H9 (cell line): ENCODE results near the gene SDHB. TPM values are rescaled to one million over a fixed set of nuclear protein-coding genes. Genes with fewer than 3 reads are reported as not detected.

Source experiments
- DNase-seq: peaks from one replicate; pipeline ENCODE4 v3.0.0-alpha.2; 2017
- H2AFZ ChIP-seq: one replicate; pipeline ENCODE4 v1.6.1; 2013; ENCODE audit warnings: mild to moderate bottlenecking, low read length, control low read depth, moderate library complexity
- H2AK5ac ChIP-seq: 2 replicates; pipeline ENCODE4 v1.6.1; 2013; ENCODE audit warnings: low read length, control low read depth, mixed read lengths; ENCODE audit not compliant: insufficient read length
- H2BK120ac ChIP-seq: one replicate; pipeline ENCODE4 v1.6.1; 2013; ENCODE audit warnings: low read depth, mild to moderate bottlenecking, low read length, control low read depth, inconsistent platforms; ENCODE audit not compliant: poor library complexity, severe bottlenecking
- H2BK12ac ChIP-seq: 2 replicates; pipeline ENCODE4 v1.6.1; 2013; ENCODE audit warnings: low read length, control low read depth, mixed read lengths, low read depth; ENCODE audit not compliant: insufficient read length
- H2BK15ac ChIP-seq: 2 replicates; pipeline ENCODE4 v1.6.1; 2013; ENCODE audit warnings: low read depth, low read length, control low read depth
- H2BK20ac ChIP-seq: one replicate; pipeline ENCODE4 v1.6.1; 2013; ENCODE audit warnings: low read depth, mild to moderate bottlenecking, low read length, control low read depth, inconsistent platforms; ENCODE audit not compliant: poor library complexity, severe bottlenecking
- H2BK5ac ChIP-seq: 2 replicates; pipeline ENCODE4 v1.6.1; 2013; ENCODE audit warnings: low read length, control low read depth, mixed read lengths; ENCODE audit not compliant: insufficient read length
- H3K14ac ChIP-seq: 2 replicates; pipeline ENCODE4 v1.6.1; 2013; ENCODE audit warnings: low read length, control low read depth; ENCODE audit not compliant: insufficient read depth
- H3K18ac ChIP-seq: 2 replicates; pipeline ENCODE4 v1.6.1; 2013; ENCODE audit warnings: low read depth, mild to moderate bottlenecking, mixed read lengths, low read length, control low read depth; ENCODE audit not compliant: insufficient read length
- H3K23ac ChIP-seq: 2 replicates; pipeline ENCODE4 v1.6.1; 2013; ENCODE audit warnings: low read length, control low read depth, mixed read lengths, low read depth; ENCODE audit not compliant: insufficient read length
- H3K23me2 ChIP-seq: 2 replicates; pipeline ENCODE4 v1.6.1; 2013; ENCODE audit warnings: low read depth, mild to moderate bottlenecking, mixed read lengths, low read length, control low read depth; ENCODE audit not compliant: insufficient read length, poor library complexity, severe bottlenecking
- H3K27ac ChIP-seq: 2 replicates; pipeline ENCODE4 v1.5.1; 2013; ENCODE audit warnings: low read length, control low read depth, mixed read lengths, low read depth; ENCODE audit not compliant: insufficient read length
- H3K27me3 ChIP-seq: 2 replicates; pipeline ENCODE4 v1.6.1; 2013; ENCODE audit warnings: low read length, control low read depth, inconsistent platforms; ENCODE audit not compliant: insufficient read depth
- H3K4ac ChIP-seq: 2 replicates; pipeline ENCODE4 v1.6.1; 2013; ENCODE audit warnings: low read depth, mild to moderate bottlenecking, control low read depth, inconsistent platforms, low read length, moderate library complexity
- H3K4me1 ChIP-seq: 2 replicates; pipeline ENCODE4 v1.6.1; 2013; ENCODE audit warnings: low read length, control low read depth, inconsistent platforms; ENCODE audit not compliant: insufficient read depth
- H3K4me2 ChIP-seq: 2 replicates; pipeline ENCODE4 v1.6.1; 2013; ENCODE audit warnings: low read length, control low read depth, mixed read lengths; ENCODE audit not compliant: insufficient read length, insufficient read depth
- H3K56ac ChIP-seq: 2 replicates; pipeline ENCODE4 v1.6.1; 2013; ENCODE audit warnings: low read depth, mild to moderate bottlenecking, mixed read lengths, low read length, control low read depth; ENCODE audit not compliant: insufficient read length
- H3K79me1 ChIP-seq: 2 replicates; pipeline ENCODE4 v1.6.1; 2013; ENCODE audit warnings: low read depth, mild to moderate bottlenecking, moderate library complexity, low read length, control low read depth, inconsistent platforms; ENCODE audit not compliant: insufficient read depth, poor library complexity, severe bottlenecking
- H3K79me2 ChIP-seq: 2 replicates; pipeline ENCODE4 v1.6.1; 2013; ENCODE audit warnings: low read length, control low read depth, inconsistent platforms; ENCODE audit not compliant: insufficient read depth
- H3K9ac ChIP-seq: 2 replicates; pipeline ENCODE4 v1.6.1; 2013; ENCODE audit warnings: low read length, control low read depth, mixed read lengths; ENCODE audit not compliant: insufficient read length; ENCODE audit errors: extremely low read depth
- H3K9me3 ChIP-seq: one replicate; pipeline ENCODE4 v1.6.1; 2013; ENCODE audit warnings: low read depth, low read length, inconsistent platforms; ENCODE audit not compliant: control insufficient read depth
- H3T11ph ChIP-seq: one replicate; pipeline ENCODE4 v1.6.1; 2013; ENCODE audit warnings: mild to moderate bottlenecking, low read length, control low read depth, inconsistent platforms
- H4K20me1 ChIP-seq: one replicate; pipeline ENCODE4 v1.6.1; 2013; ENCODE audit not compliant: control insufficient read depth, insufficient read length, insufficient read depth
- H4K5ac ChIP-seq: 2 replicates; pipeline ENCODE4 v1.6.1; 2013; ENCODE audit warnings: low read depth, mild to moderate bottlenecking, mixed read lengths, low read length, control low read depth; ENCODE audit not compliant: insufficient read length
- H4K8ac ChIP-seq: replicated peaks from 2 replicates; pipeline ENCODE4 v1.6.1; 2013; ENCODE audit warnings: low read length, control low read depth, mixed read lengths, low read depth; ENCODE audit not compliant: insufficient read length
- H4K91ac ChIP-seq: 2 replicates; pipeline ENCODE4 v1.6.1; 2013; ENCODE audit warnings: low read depth, mild to moderate bottlenecking, moderate library complexity, mixed read lengths, low read length, control low read depth; ENCODE audit not compliant: insufficient read length
- H3K27ac Mint-ChIP-seq, 3 experiments: 2 replicates in 2 of 3; 3 replicates in 1 of 3; pipeline ENCODE4 v1.8.0; 2020 to 2021; ENCODE audit warnings: mixed read lengths in 3 of 3, mild to moderate bottlenecking in 1 of 3, moderate library complexity in 1 of 3
- H3K27me3 Mint-ChIP-seq: 2 replicates; pipeline ENCODE4 v1.8.0; 2021; ENCODE audit warnings: low read depth, mild to moderate bottlenecking, moderate library complexity, mixed read lengths
- H3K36me3 Mint-ChIP-seq, 3 experiments: 2 replicates in 2 of 3; 3 replicates in 1 of 3; pipeline ENCODE4 v1.8.0; 2020 to 2021; ENCODE audit warnings: low read depth in 3 of 3, mixed read lengths in 3 of 3; ENCODE audit not compliant: insufficient read depth in 1 of 3
- H3K4me1 Mint-ChIP-seq, 2 experiments: 2 replicates each; pipeline ENCODE4 v1.8.0; 2020; ENCODE audit warnings: mixed read lengths in 2 of 2
- H3K4me3 Mint-ChIP-seq, 2 experiments: 2 replicates in 1 of 2; 3 replicates in 1 of 2; pipeline ENCODE4 v1.8.0; 2020 to 2021; ENCODE audit warnings: mild to moderate bottlenecking in 2 of 2, mixed read lengths in 2 of 2, moderate library complexity in 1 of 2
- H3K9me3 Mint-ChIP-seq, 2 experiments: 2 replicates in 1 of 2; 3 replicates in 1 of 2; pipeline ENCODE4 v1.8.0; 2020; ENCODE audit warnings: mild to moderate bottlenecking in 2 of 2, mixed read lengths in 2 of 2, moderate library complexity in 1 of 2
- WGBS: extraction: QIAGEN DNeasy Blood & Tissue Kit; methylation state at CpG from one replicate; pipeline ENCODE4 v1.1.7; 2013; ENCODE audit warnings: missing lambda C conversion rate, low lambda C conversion rate, mixed read lengths; ENCODE audit not compliant: insufficient read length; ENCODE audit errors: extremely low coverage; 5-methylcytosine and 5-hydroxymethylcytosine counted together
- total RNA-seq: library from RNA; stranded (reverse); gene quantifications from 2 replicates; pipeline ENCODE4 v1.2.1, GENCODE V29; 2021
- TF ChIP-seq, protein P1 (sequence below): fragments of 200-600 bp; sonication (generic); conservative IDR thresholded peaks from 3 replicates; pipeline ENCODE4 v1.8.0; 2021; ENCODE audit warnings: antibody characterized with exemption, mild to moderate bottlenecking

Gene SDHB
- total RNA-seq, 1 experiment from 2014 or later = 77.5 TPM

DNA sequence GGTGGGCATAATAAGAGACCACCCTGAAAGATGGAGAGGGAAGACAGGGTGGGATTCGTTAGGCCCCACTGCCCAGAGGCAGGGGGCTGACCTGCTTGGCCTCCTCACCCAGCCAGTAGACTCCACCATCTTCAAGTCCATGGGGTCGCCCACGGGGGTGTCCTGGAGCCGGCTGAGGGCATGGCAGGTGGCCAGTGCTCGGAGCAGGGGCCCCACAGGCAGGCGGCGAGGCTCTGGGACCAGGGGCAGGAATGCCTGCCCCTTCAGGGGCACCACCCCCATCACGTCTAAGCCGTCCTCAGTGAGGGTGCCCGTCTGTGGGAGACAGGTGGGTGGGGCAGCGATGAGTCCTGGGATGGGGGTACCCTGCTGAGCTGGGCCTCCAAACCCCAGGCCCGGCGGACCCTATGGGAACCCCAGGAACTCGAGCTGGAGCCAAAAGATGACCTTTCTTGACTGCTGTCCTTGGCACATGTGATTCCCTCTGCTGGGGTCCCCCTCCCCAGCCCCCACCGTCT lies 60.3 kb downstream of the SDHB start:
- no peak overlapping the region for H2AFZ ChIP-seq
- H3K4ac ChIP-seq = no peak overlapping the region
- no CpG with 5 or more reads among the region's 15 CpGs for WGBS
- no peaks in the 10 kb centered on the region for H3K23me2 ChIP-seq
- H4K20me1 ChIP-seq = no peaks in the 10 kb centered on the region
- Mint-ChIP-seq H3K4me1 (no peaks in the 10 kb centered on the region), H3K4me3 (no peak overlapping the region), H3K27me3 (no peaks in the 10 kb centered on the region), H3K9me3 (no peaks in the 10 kb centered on the region), H3K36me3 (peaks cover 11 to 33% (median 23%) of the 10 kb centered on the region in 3 experiments), H3K27ac (peak overlapping the region in 1 of 3 experiments; percentile 77; a peak in 1 of 7 replicates)
- H3K56ac ChIP-seq = no peak overlapping the region
- TF ChIP-seq, protein P1, sequence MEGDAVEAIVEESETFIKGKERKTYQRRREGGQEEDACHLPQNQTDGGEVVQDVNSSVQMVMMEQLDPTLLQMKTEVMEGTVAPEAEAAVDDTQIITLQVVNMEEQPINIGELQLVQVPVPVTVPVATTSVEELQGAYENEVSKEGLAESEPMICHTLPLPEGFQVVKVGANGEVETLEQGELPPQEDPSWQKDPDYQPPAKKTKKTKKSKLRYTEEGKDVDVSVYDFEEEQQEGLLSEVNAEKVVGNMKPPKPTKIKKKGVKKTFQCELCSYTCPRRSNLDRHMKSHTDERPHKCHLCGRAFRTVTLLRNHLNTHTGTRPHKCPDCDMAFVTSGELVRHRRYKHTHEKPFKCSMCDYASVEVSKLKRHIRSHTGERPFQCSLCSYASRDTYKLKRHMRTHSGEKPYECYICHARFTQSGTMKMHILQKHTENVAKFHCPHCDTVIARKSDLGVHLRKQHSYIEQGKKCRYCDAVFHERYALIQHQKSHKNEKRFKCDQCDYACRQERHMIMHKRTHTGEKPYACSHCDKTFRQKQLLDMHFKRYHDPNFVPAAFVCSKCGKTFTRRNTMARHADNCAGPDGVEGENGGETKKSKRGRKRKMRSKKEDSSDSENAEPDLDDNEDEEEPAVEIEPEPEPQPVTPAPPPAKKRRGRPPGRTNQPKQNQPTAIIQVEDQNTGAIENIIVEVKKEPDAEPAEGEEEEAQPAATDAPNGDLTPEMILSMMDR = no peak
- no peak overlapping the region for H3K18ac ChIP-seq
- H3K27ac ChIP-seq = no peak overlapping the region
- H2BK120ac ChIP-seq = no peak overlapping the region
- no peak overlapping the region for H3K14ac ChIP-seq
- no peak overlapping the region for H2AK5ac ChIP-seq
- no peak for DNase-seq
- H4K8ac ChIP-seq = no peak overlapping the region
- H3K23ac ChIP-seq = no peak overlapping the region
- no peak overlapping the region for H2BK20ac ChIP-seq
- H3K9ac ChIP-seq = no peak overlapping the region
- H3K9me3 ChIP-seq = no peaks in the 10 kb centered on the region
- H3K4me1 ChIP-seq = no peaks in the 10 kb centered on the region
- no peak overlapping the region for H3T11ph ChIP-seq
- H3K79me2 ChIP-seq = no peaks in the 10 kb centered on the region
- no peaks in the 10 kb centered on the region for H3K79me1 ChIP-seq
- H2BK12ac ChIP-seq = no peak overlapping the region
- no peak overlapping the region for H4K5ac ChIP-seq
- no peak overlapping the region for H4K91ac ChIP-seq
- no peak overlapping the region for H2BK15ac ChIP-seq
- no peak overlapping the region for H3K4me2 ChIP-seq
- no peaks in the 10 kb centered on the region for H3K27me3 ChIP-seq
- H2BK5ac ChIP-seq = no peak overlapping the region
